K562 (cell line): ENCODE results near the gene SPTY2D1. TPM values are rescaled to one million over a fixed set of nuclear protein-coding genes. Genes with fewer than 3 reads are reported as not detected.

Source experiments
- EGR1 ChIP-seq: fragments of 450-650 bp; conservative IDR thresholded peaks from 2 replicates; pipeline ENCODE4 v1.6.1; 2017; ENCODE audit warnings: mild to moderate bottlenecking
- ELF1 ChIP-seq: fragments of 200-800 bp; sonication (Bioruptor generic); IDR thresholded peaks from 2 replicates; pipeline ENCODE4 v1.6.1; 2016; ENCODE audit warnings: missing genetic modification characterization, missing compliant biosample characterization
- GABPB1 ChIP-seq: sonication (generic); formaldehyde crosslinking; IDR thresholded peaks from 2 replicates; pipeline ENCODE4 v1.8.0; 2022; ENCODE audit warnings: mild to moderate bottlenecking, missing genetic modification reagents
- GATAD2A ChIP-seq: fragments of 450-650 bp; IDR thresholded peaks from 2 replicates; pipeline ENCODE4 v1.6.1; 2017
- ID3 ChIP-seq, 2 experiments: fragments of 250-450 bp in 1 of 2; fragments of 450-650 bp in 1 of 2; sonication (Bioruptor Pico) in 1 of 2; IDR thresholded peaks; 2 replicates each; pipeline versions ENCODE4 v1.6.1 to v1.8.0; 2016 to 2021; ENCODE audit warnings: mild to moderate bottlenecking in 2 of 2, moderate library complexity in 2 of 2, missing compliant biosample characterization in 1 of 2, missing genetic modification characterization in 1 of 2
- KLF16 ChIP-seq: IDR thresholded peaks from 2 replicates; pipeline ENCODE4 v1.6.1; 2016; ENCODE audit warnings: antibody characterized with exemption
- POLR2G ChIP-seq: fragments of 200-400 bp; formaldehyde crosslinking; IDR thresholded peaks from 2 replicates; pipeline ENCODE4 v1.6.1; 2017; ENCODE audit warnings: low read depth, mild to moderate bottlenecking, antibody characterized with exemption, low read length, moderate library complexity
- RB1 ChIP-seq: fragments of 450-650 bp; IDR thresholded peaks from 2 replicates; pipeline ENCODE4 v1.6.1; 2017; ENCODE audit warnings: low read depth, mild to moderate bottlenecking
- RCOR1 ChIP-seq, 2 experiments: IDR thresholded peaks; 2 replicates each; pipeline ENCODE4 v1.6.1; 2012; ENCODE audit warnings: low read depth in 2 of 2, low read length in 2 of 2, borderline replicate concordance in 1 of 2, improper control_type of control experiment in 1 of 2
- SOX6 ChIP-seq: fragments of 450-650 bp; IDR thresholded peaks from 2 replicates; pipeline ENCODE4 v1.6.1; 2014; ENCODE audit warnings: mild to moderate bottlenecking
- TAF9B ChIP-seq: fragments of 450-650 bp; IDR thresholded peaks from 2 replicates; pipeline ENCODE4 v1.6.1; 2018; ENCODE audit warnings: mild to moderate bottlenecking; ENCODE audit not compliant: partially characterized antibody
- TCFL5 ChIP-seq: fragments of 250-450 bp; sonication (Bioruptor Pico); conservative IDR thresholded peaks from 2 replicates; pipeline ENCODE4 v1.6.1; 2021; ENCODE audit warnings: mild to moderate bottlenecking, moderate library complexity, matching md5 sums
- ZKSCAN1 ChIP-seq: fragments of 150-350 bp; IDR thresholded peaks from 2 replicates; pipeline ENCODE4 v1.6.1; 2016; ENCODE audit warnings: low read depth, low read length
- ZNF589 ChIP-seq: fragments of 200-800 bp; sonication (Bioruptor generic); IDR thresholded peaks from 2 replicates; pipeline ENCODE4 v1.6.1; 2016; ENCODE audit warnings: low read depth, missing genetic modification characterization, missing compliant biosample characterization
- polyA plus RNA-seq, 8 experiments: library from polyadenylated mRNA; depleted of rRNA in 4 of 8; stranded (reverse) in 5 of 8; unstranded in 3 of 8; fragments of >200 nt; fragmentation: Nextera tagmentation in 2 of 8; fragmentation: Illumina TruSeq in 1 of 8; extraction: Ambion mirVana in 2 of 8; extraction: Trizol in 1 of 8; gene quantifications; 2 replicates each; pipeline versions ENCODE4 v1.2.1 to v1.2.3, GENCODE V29; 2011 to 2014; ENCODE audit warnings: inconsistent platforms in 1 of 8, missing spikeins in 1 of 8
- total RNA-seq, 7 experiments: library from RNA; depleted of rRNA in 6 of 7; stranded (reverse); fragments of >200 nt in 6 of 7; fragmentation: Illumina TruSeq in 2 of 7; extraction: Trizol in 2 of 7; gene quantifications; 2 replicates each; pipeline versions ENCODE4 v1.2.1 to v1.2.3, GENCODE V29; 2011 to 2021; ENCODE audit warnings: low replicate concordance in 1 of 7
- TF ChIP-seq, protein P1 (sequence below): fragments of 200-800 bp; sonication (Bioruptor generic); IDR thresholded peaks from 2 replicates; pipeline ENCODE4 v1.6.1; 2017; ENCODE audit warnings: missing genetic modification characterization, missing compliant biosample characterization
- TF ChIP-seq, protein P2 (sequence below): fragments of 450-650 bp; formaldehyde crosslinking; IDR thresholded peaks from 2 replicates; pipeline ENCODE4 v1.4.0; 2022; ENCODE audit warnings: missing genetic modification characterization
- TF ChIP-seq, protein P3 (sequence below): sonication (generic); formaldehyde crosslinking; IDR thresholded peaks from 2 replicates; pipeline ENCODE4 v1.9.0; 2022; ENCODE audit warnings: mild to moderate bottlenecking, missing genetic modification reagents

SPTY2D1 gene
- total and polyA plus RNA-seq, 9 of the 15 experiments (the other 6 are each of a cell fraction or from before 2014, with no cell fraction given) = 3.2 to 32.1 (median 12.9) TPM

DNA sequence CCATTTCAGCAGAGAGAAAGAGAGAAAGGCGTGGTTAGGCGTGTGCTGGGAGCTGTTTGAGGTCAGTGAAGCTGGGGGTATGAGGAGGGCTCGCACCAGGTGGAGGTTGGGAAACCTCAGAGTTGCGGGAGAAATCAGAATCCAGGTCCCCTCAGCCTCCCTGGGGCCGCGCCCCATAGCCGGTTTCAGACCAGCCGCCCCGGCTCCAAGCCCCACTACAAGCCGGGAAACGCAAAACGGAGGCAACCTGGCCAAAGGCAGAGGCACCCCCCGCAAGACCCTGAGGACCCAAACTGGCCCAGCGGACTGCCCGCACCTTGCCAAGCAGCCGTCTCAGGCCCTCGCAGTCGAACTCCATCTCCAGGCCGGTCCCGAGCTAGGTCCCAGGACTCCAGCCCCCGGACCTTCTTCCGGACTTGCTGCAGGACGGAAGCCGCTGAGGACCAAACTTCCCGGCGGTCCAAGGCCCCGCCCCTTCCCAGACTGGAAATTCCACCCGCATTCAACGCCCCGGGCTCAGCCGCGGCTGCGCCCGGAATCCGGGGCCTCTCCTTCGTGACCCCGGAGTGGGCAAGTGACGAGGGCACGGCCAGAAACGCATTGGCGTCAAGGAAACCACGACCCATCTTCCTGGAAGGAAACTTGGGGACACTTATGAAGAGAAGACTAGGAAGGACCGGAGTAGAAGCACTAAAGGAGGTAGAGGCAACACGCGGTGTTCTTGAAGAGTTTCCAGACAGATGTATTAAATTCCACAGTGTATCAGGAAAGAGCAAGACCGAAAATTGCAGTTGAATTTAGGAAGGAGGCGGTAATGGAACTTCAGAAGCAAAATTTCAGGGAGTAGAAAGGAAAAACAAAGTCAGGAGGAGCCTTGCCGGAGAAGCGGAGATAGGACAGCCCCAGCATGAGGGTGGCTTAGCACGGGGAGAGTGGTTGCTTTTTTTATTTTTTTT lies 45.6 kb downstream of the SPTY2D1 start, which contains the start of gene UEVLD (continued):
- TF ChIP-seq, protein P1, sequence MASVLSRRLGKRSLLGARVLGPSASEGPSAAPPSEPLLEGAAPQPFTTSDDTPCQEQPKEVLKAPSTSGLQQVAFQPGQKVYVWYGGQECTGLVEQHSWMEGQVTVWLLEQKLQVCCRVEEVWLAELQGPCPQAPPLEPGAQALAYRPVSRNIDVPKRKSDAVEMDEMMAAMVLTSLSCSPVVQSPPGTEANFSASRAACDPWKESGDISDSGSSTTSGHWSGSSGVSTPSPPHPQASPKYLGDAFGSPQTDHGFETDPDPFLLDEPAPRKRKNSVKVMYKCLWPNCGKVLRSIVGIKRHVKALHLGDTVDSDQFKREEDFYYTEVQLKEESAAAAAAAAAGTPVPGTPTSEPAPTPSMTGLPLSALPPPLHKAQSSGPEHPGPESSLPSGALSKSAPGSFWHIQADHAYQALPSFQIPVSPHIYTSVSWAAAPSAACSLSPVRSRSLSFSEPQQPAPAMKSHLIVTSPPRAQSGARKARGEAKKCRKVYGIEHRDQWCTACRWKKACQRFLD (CRISPR knock-in tag) = no peak
- TF ChIP-seq RB1 (peak; percentile 12; the same call in 1 of the 2 replicates), ZKSCAN1 (no peak), RCOR1 (IDR thresholded peaks at IDR 0.05; ENCODE audit: borderline replicate concordance in 1 of 2, low read depth in 2 of 2, low read length in 2 of 2) (peak in 1 of 2 experiments; percentile 58; a peak in 1 of 4 replicates), KLF16 (peak; percentile 85), ID3 (CRISPR knock-in tag; IDR thresholded peaks at IDR 0.05) (no peak), ID3 (tag; IDR thresholded peaks at IDR 0.05) (0 out of 2 replicates have a peak, but pooled peaks have one; percentile 50), EGR1 (no peak), ZNF589 (no peak), TCFL5 (no peak), SOX6 (0 out of 2 replicates have a peak, but pooled peaks have one; percentile 34), GATAD2A (no peak), TAF9B (peak; percentile 55), POLR2G (peak; percentile 89), GABPB1 (CRISPR knock-in tag) (peak; percentile 60), ELF1 (peak; percentile 95)
- TF ChIP-seq, protein P2, sequence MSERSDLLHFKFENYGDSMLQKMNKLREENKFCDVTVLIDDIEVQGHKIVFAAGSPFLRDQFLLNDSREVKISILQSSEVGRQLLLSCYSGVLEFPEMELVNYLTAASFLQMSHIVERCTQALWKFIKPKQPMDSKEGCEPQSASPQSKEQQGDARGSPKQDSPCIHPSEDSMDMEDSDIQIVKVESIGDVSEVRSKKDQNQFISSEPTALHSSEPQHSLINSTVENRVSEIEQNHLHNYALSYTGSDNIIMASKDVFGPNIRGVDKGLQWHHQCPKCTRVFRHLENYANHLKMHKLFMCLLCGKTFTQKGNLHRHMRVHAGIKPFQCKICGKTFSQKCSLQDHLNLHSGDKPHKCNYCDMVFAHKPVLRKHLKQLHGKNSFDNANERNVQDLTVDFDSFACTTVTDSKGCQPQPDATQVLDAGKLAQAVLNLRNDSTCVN (CRISPR knock-in tag) = no peak
- TF ChIP-seq, protein P3, sequence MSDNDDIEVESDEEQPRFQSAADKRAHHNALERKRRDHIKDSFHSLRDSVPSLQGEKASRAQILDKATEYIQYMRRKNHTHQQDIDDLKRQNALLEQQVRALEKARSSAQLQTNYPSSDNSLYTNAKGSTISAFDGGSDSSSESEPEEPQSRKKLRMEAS = peak; percentile 25; the same call in 1 of the 2 replicates
